Measurements from ENCODE around the gene PTGER1.
"Not testable (repeated sequence)": the region's sequence is repeated elsewhere in the genome, so short reads cannot be mapped to it uniquely, and the experiment has no call there.

Gene PTGER1

GRCh38 chr19:14473073-14473977 is 1.8 kb downstream of the PTGER1 start:
- DNase-seq, result no peak

- peak; percentile 88 for DNase-seq
These were observed 2.8 kb downstream of the PTGER1 start for GRCh38 chr19:14472202-14472938.

GRCh38 chr19:14471436-14472187 is 3.5 kb downstream of the PTGER1 start:
- no peak for DNase-seq

GRCh38 chr19:14470031-14470876 is 4.9 kb downstream of the PTGER1 start:
- DNase-seq, result no peak

- DNase-seq, result no peak
These were observed 7.3 kb downstream of the PTGER1 start for GRCh38 chr19:14467816-14468215.

- no peak for DNase-seq
These were observed 7.8 kb downstream of the PTGER1 start for GRCh38 chr19:14467391-14467790.

GRCh38 chr19:14463747-14464146 is 11.4 kb downstream of the PTGER1 start:
- no peak for DNase-seq

GRCh38 chr19:14462401-14462800 is 12.8 kb downstream of the PTGER1 start:
- DNase-seq, result not testable (repeated sequence)

- DNase-seq, result no peak
These were observed 14.2 kb downstream of the PTGER1 start for GRCh38 chr19:14460935-14461334.

- DNase-seq, result no peak
These were observed 15.5 kb downstream of the PTGER1 start for GRCh38 chr19:14459703-14460102.

GRCh38 chr19:14452303-14452702 is 22.9 kb downstream of the PTGER1 start:
- not testable (repeated sequence) for DNase-seq

- DNase-seq, result no peak
These were observed 24.3 kb downstream of the PTGER1 start for GRCh38 chr19:14450876-14451275.

GRCh38 chr19:14450168-14450874 is 24.8 kb downstream of the PTGER1 start:
- DNase-seq, result peak; percentile 69

GRCh38 chr19:14449321-14449720 is 25.8 kb downstream of the PTGER1 start:
- no peak for DNase-seq

GRCh38 chr19:14446336-14447036 is 28.7 kb downstream of the PTGER1 start:
- no peak for DNase-seq

GRCh38 chr19:14443632-14444216 is 31.4 kb downstream of the PTGER1 start:
- no peak for DNase-seq

- no peak for DNase-seq
These were observed 32.1 kb downstream of the PTGER1 start for GRCh38 chr19:14442891-14443631.

- no peak for DNase-seq
These were observed 33.9 kb downstream of the PTGER1 start for GRCh38 chr19:14441041-14441938.

GRCh38 chr19:14440049-14440448 is 35.1 kb downstream of the PTGER1 start:
- DNase-seq, result peak; percentile 78

All from activated naive CD4-positive, alpha-beta T cell treated with Interleukin-2 at 50 U/mL for 16 hours (primary cell).